ENCODE results near the gene ADCY1. TPM values are rescaled to one million over a fixed set of nuclear protein-coding genes. Genes with fewer than 3 reads are reported as not detected.
A peak's percentile ranks its signal among the peaks of the same experiment; 100 is the strongest.

The ADCY1 gene
- total and polyA plus RNA-seq, 2 experiments from 2014 or later = 15.6 to 22.9 TPM

- Histone ChIP-seq H3K4me3 (no peak overlapping the region), H3K27ac (no peak overlapping the region), H3K36me3 (no peaks in the 10 kb centered on the region), H3K4me1 (ENCODE audit: low read depth) (peaks cover 37% of the 10 kb centered on the region), H3K9me3 (ENCODE audit: low read depth) (no peaks in the 10 kb centered on the region), H3K27me3 (no peaks in the 10 kb centered on the region)
- DNase-seq (ENCODE audit: low read depth in 1 of 2, low spot score in 1 of 2) = no peak
- TF ChIP-seq, protein P1, sequence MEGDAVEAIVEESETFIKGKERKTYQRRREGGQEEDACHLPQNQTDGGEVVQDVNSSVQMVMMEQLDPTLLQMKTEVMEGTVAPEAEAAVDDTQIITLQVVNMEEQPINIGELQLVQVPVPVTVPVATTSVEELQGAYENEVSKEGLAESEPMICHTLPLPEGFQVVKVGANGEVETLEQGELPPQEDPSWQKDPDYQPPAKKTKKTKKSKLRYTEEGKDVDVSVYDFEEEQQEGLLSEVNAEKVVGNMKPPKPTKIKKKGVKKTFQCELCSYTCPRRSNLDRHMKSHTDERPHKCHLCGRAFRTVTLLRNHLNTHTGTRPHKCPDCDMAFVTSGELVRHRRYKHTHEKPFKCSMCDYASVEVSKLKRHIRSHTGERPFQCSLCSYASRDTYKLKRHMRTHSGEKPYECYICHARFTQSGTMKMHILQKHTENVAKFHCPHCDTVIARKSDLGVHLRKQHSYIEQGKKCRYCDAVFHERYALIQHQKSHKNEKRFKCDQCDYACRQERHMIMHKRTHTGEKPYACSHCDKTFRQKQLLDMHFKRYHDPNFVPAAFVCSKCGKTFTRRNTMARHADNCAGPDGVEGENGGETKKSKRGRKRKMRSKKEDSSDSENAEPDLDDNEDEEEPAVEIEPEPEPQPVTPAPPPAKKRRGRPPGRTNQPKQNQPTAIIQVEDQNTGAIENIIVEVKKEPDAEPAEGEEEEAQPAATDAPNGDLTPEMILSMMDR (IDR thresholded peaks at IDR 0.05; ENCODE audit: low read depth, low read length) = no peak
Measured at GRCh38 chr7:45582136-45582749, 8.1 kb downstream of the ADCY1 start.

- TF ChIP-seq, protein P1 (IDR thresholded peaks at IDR 0.05; ENCODE audit: low read depth, low read length) = no peak
- peak in 1 of 2 donors; percentile 53 for DNase-seq (ENCODE audit: low read depth in 1 of 2, low spot score in 1 of 2)
- H3K27ac ChIP-seq = peak overlapping the region; percentile 54
Measured at GRCh38 chr7:45582868-45583277, 8.7 kb downstream of the ADCY1 start.

DNA sequence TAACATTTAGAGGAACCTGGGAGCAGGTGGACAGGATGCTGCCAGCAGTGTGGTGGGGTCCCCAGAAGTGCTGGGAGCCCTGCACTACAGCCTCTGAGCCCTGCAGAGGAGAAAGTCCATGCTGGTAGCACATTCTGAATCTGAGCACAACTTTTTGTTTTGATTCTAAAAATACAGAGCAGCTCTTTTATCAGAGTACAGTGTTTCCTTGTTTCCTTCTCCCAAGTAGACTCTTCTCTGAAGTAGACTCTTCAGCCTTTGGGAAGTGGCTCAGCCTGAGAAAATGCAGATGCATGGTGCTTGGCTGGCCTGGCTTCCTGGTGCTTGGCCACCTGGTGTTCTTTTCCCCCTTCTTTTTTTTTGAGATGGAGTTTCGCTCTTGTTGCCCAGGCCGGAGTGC, 9.1 kb downstream of the ADCY1 start:
- Histone ChIP-seq H3K27ac (peak overlapping the region; percentile 54), H3K9me3 (ENCODE audit: low read depth) (no peaks in the 10 kb centered on the region), H3K4me3 (no peak overlapping the region), H3K4me1 (ENCODE audit: low read depth) (peaks cover 37% of the 10 kb centered on the region), H3K36me3 (no peaks in the 10 kb centered on the region), H3K27me3 (no peaks in the 10 kb centered on the region)
- TF ChIP-seq, protein P1 (IDR thresholded peaks at IDR 0.05; ENCODE audit: low read depth, low read length) = no peak
- DNase-seq (ENCODE audit: low read depth in 1 of 2, low spot score in 1 of 2) = peak in 1 of 2 donors; percentile 42

More at GRCh38 chr7:45582868-45583277, 8.7 kb downstream of the ADCY1 start:
- H3K9me3 ChIP-seq (ENCODE audit: low read depth) = no peaks in the 10 kb centered on the region
- H3K4me3 ChIP-seq = no peak overlapping the region
- no peaks in the 10 kb centered on the region for H3K27me3 ChIP-seq
- H3K4me1 ChIP-seq (ENCODE audit: low read depth) = peaks cover 37% of the 10 kb centered on the region
- H3K36me3 ChIP-seq = no peaks in the 10 kb centered on the region

GRCh38 chr7:45584261-45585210, 10.4 kb downstream of the ADCY1 start:
- Histone ChIP-seq H3K9me3 (ENCODE audit: low read depth) (no peaks in the 10 kb centered on the region), H3K27ac (no peak overlapping the region), H3K4me3 (no peak overlapping the region), H3K36me3 (no peaks in the 10 kb centered on the region), H3K27me3 (no peaks in the 10 kb centered on the region), H3K4me1 (ENCODE audit: low read depth) (peaks cover 26% of the 10 kb centered on the region)
- no peak for DNase-seq (ENCODE audit: low read depth in 1 of 2, low spot score in 1 of 2)
- TF ChIP-seq, protein P1 (IDR thresholded peaks at IDR 0.05; ENCODE audit: low read depth, low read length) = no peak

- H3K4me1 ChIP-seq (ENCODE audit: low read depth) = peaks cover 18% of the 10 kb centered on the region
- TF ChIP-seq, protein P1 (IDR thresholded peaks at IDR 0.05; ENCODE audit: low read depth, low read length) = no peak
- no peaks in the 10 kb centered on the region for H3K27me3 ChIP-seq
- no peak overlapping the region for H3K27ac ChIP-seq
- no peaks in the 10 kb centered on the region for H3K36me3 ChIP-seq
- no peak overlapping the region for H3K4me3 ChIP-seq
- H3K9me3 ChIP-seq (ENCODE audit: low read depth) = no peaks in the 10 kb centered on the region
- no peak for DNase-seq (ENCODE audit: low read depth in 1 of 2, low spot score in 1 of 2)
Measured at GRCh38 chr7:45585628-45586027, 11.5 kb downstream of the ADCY1 start.

All from cardiac muscle cell (in vitro differentiated cells and primary cell).